NCI-H510A treated with DMSO at 0.1 percent for 48 hours (cell line): Measurements from ENCODE around the gene HK1.
"Not testable (repeated sequence)": the region's sequence is repeated elsewhere in the genome, so short reads cannot be mapped to it uniquely, and the experiment has no call there.

Experiments used
- DNase-seq: peaks from one replicate; lab custom pipeline; 2025; lab: John Stamatoyannopoulos, UW

The HK1 gene

DNA sequence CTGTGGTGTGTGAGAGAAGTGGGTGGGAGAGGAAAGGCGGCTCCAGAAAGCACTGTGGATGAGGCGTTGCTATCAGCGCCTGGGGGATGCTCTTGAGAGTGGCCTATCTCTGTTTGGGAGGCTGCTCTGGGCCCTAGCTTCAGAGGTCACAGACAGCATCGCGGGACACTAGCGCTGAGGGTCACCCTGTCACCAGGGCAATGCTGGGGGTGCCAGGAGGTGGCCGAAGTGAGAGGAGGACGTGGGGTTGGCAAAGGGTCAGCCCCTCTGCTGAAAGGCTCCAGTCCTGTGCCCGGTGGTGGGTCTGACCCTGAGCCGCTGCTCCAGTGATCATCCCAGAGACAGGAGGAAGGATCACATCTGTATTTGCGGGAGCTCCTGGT, 141.4 kb downstream of the HK1 start:
- DNase-seq, result no peak

DNA sequence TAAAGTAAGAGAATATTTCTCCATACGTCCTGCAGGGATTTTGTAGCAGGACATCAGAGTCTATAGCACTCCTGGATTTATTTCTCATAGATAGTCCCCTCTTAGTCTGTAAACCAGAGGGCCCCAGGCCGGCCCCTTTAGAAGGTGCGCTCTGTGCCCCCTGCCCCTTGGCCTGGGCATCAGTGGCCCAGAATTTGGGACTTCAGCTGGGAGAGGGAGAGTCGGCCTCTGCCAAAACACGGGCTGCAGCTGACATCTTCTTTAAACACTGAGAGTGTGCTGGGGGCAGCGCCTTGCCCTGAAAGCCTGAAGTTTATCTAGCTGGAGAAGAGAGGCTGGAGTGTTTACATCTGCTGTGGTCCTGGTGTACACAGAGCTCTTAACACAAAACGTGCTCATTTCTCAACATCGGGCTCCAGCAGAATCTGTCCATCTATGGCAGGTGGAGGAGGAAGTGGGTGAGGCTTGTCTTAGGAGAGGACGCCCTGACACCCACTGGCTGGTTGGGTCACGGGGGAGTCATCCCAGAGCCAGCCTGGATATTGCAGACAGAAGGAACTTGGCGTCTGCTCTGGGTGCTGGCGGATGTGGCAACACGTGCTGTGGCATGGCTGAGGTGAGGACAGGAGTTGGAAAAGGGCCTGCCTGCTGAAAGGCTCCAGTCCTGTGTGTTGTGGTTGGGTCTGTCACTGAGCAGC, 143.5 kb downstream of the HK1 start:
- peak; percentile 95 for DNase-seq

DNA sequence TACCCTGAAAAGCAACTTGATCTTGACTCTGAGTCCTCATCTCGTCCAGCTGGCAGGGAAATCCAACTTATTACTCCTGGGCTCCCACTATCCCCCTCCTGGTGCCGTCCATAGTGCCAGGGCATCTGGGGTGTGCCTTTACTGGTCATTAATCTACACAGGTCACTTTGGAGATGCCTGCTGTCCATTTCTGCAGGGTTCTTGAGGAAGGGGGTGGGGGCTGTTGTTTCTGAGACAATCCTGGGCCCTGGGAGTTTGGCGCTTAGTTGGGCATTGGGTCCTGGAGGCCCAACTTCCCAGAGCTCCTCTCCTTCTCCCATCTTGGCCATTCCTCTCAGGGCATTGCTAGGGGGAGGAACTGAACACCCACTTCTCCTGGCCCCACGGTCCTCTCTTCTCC, 144.4 kb downstream of the HK1 start:
- DNase-seq, result no peak

DNA sequence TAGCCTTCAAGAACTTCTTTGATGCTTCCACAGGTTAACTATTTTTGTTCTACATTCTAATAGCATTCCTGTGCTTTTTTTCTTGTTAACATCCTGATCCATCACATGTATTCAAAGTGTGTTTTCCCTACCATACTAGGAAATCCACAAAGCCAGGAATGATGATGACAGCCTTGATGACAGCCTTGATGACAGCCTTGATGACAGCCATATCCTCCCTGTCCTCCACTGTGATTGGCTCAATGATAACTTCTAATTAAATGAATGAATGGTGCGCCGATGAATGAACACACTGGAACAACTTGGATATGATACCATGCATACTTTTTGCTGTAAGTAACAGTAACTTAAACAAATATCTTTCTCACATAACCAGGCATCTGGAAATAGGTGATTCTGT, 146.7 kb downstream of the HK1 start:
- no peak for DNase-seq

DNA sequence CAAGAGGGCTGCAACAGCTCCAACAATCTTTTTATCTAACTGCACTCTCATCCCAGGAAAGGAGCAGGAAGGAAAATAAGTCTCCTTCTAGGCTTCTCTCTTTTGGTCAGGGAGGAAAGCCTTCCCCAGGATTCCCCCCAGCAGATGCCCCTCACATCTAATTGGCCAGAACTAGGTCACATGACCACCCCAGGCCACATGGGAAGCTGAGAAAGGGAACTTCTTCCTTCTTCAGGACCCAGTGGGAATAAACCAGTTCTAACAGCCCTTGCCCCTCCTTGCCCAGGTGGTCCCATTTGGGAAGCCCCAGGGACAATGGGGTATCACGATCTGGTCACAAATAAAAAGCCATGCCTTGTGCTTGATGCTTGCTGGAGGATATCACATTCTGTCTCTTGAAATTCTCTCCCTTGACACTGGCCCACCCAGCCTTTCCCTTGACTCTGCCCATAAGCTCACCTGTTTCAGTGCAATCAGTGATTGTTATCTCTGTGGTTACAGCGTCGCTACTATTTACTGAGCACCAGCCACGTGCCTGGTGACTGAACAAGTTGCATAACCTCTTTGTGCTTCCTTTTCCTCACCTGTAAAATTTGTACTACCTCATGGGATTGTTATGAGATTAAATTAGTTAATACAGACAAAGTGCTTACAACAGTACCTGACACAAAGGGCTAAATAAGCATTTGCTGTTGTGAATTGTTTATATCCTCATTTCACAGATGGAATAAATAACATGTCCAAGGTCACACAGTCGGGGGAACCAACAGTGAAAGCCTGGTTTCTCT, 147.4 kb downstream of the HK1 start:
- DNase-seq, result peak; percentile 58

DNA sequence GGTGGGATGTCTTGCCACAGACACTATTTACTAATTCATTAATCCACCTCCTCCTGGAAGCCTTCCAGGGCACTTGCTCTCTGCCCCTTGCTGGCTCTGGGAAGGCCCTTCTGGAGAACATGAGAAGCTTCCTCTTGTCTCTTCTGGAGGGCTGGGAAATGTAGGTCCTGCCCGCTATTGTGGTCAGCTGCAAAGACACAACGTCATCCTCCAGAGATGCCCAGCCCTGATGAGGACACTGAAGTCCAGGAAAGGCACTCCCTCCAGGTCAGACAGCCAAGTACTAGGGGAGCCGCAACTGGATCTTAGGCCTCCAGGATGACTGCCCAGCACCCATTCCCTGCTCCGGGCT, 148.1 kb downstream of the HK1 start:
- no peak for DNase-seq

DNA sequence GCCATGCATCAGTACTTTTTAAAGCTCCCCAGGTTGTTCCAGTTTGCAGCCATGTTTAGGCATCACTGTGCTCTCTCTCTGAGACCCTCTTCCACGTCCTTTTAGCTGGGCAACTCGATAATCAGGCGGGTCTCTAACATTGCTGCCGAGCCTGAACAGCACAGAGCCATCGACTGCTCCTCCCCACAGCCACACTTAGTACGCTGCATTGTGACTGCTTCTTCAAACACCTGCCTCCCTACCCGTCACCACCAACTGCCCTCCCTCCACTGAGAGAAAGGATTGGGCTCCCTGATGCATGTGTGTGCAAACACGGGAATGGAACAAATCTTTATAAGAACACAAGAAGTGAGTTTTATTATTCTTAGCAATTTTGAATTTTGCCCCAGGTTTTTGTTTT, 149.9 kb downstream of the HK1 start:
- peak; percentile 83 for DNase-seq

DNA sequence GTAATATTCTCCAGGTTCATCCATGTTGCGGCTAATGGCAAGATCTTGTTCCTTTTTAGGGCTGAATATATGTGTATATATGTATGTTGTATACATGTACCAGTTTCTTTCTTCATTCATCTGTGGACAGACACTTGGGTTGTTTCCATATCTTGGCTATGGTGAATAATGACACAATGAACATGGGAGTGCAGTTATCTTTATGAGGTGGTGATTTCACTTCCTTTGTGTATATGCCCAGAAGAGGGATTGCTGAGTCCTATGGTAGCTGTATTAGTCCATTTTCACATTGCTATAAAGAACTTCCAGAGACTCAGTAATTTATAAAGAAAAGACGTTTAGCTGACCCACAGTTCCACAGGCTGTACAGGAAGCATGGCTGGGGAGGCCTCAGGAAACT, 155.9 kb downstream of the HK1 start:
- no peak for DNase-seq

DNA sequence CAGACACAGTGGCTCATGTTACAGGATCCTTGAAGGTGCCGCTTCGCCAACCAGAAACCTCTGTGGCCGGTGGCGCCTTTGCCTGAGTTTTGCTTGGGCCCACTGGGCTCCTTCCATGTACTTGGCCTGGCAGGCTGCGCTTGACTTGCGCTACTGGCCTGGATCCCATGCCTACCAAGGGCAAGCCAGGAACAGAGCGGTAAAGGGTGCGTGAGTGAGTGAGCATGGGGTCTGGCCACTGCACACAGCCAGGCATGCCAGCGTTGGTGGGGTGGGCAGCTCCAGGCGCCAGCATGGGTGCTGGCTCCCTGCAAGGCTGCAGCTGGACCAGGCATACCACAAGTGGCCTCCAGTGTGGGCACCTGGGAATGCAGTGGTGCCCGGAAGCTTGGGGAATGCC, 156.6 kb downstream of the HK1 start:
- DNase-seq, result no peak

DNA sequence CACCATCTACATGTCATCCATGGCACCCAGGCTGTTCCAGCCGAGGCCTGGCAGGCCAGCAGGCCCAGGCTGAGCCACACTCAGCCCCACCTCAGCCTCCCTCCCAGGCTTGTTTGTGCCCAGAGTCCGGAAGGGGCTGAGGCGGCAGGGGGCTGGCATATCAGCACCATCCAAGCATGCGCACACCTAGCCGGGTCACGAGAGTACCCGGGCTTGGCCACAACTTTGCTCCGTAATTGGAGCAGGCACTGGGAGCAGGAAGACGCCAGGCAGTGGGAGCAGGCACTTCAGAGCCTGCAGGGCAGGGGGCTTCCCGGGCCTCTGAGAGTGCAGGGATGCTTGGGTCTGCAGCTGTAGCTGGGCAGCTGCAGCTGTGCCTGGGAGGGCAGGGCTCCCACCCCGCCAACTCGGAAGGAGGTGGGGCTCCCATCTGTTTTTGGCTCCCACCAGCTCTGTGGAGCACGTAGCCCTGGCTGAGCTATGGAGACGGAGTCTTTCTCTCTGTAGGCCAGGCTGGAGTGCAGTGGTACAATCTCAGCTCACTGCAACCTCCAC, 157.7 kb downstream of the HK1 start:
- DNase-seq, result no peak

DNA sequence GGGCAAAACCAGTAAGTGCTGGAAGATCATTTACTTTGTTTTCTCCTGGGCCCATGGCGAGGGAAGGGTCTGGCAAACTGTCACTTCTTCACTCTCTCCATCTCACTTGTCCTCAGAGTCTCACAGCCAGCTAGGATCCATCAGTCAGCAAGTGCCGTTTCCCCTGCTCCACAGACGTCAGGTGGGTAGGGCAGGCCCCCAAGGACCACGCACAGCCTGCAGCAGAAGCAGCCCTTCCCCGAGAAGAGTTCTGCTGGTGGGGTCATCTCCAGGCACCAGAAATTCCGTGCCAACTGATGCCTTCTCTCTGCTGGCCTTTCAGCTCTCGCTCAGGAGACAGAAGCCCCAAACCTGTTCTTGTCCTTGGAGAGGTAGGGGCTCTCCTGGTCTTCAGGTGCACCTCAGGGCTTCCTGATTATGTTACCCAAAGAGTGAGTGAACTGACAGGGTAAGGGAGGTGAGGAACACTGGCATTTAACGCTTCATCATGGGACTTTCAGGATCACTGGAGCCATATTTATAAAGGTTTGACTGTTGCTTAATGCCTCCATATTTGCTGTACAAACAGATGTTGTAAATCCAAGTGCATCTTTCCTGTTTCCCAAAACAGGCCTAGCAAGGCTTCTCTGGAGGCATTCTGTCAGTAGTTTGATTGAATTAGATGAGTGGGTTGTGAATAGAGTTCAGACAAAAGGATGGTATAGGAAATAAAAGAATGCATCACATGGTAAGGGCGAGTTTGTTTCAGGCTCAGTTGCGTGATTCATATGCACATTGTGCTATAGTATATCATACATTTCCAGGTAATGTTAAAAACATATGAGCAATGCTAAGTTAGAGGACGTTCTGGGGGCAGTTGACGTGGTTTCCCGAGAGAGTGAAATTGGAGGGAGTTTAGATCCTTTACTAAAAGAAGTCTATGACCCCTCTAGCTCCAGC, 159.3 kb downstream of the HK1 start:
- no peak for DNase-seq

DNA sequence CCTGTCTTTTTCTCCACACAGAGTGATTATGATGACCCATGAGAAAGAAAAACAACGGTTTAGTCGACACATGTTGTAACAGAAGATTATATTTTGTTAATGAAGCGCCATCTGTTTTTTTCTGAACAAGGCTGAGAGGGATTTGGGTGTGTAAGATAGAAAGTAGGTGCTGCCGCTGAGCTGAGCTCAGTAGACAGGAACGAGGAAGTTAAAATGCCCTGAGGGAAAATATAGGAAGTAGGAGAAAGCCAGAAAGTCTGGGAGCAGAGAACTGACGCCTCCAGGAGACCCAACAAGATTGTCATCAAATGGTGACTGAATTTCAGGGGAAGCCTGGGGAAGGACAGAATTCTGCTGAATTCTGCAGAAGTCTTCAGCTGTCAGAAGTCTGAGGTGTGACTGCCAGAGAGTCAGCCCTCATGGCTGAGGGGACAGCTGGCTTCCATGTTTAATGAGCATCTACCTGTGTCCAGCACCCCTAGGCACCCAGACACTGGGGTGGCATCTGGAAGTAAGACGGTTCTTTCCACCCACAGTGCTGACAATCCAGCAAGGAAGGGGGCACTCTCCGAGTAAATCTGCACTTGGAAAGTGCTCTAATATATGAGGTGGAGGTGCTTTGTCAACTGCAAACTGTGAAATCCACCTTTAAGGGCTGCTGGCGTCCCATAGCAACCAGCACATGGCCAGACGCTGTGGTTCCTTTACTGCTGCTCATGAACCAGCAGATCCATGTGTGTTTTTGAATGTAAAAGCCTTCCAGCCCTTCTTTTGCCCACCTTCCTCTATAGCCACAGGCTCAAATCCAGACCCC, 160.4 kb downstream of the HK1 start:
- no peak for DNase-seq

DNA sequence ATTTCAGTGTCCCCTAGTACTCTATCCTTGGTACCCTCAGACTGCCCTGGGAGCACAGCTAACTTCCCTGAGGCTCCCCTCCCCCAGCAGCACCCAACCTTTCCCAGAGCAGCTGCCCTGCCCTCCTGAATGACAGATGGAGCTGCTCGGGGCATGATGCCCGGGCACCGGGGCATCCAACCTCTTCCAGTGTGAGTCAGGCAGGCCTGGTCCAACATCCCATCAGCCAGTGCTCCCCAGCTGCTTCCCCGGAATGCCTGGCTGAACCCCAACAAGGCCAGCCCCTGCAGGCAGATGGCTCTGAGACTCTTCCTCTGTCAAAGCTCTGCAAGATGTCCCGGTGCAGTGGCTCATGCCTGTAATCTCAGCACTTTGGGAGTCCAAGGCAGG, 161.0 kb downstream of the HK1 start:
- DNase-seq, result no peak

DNA sequence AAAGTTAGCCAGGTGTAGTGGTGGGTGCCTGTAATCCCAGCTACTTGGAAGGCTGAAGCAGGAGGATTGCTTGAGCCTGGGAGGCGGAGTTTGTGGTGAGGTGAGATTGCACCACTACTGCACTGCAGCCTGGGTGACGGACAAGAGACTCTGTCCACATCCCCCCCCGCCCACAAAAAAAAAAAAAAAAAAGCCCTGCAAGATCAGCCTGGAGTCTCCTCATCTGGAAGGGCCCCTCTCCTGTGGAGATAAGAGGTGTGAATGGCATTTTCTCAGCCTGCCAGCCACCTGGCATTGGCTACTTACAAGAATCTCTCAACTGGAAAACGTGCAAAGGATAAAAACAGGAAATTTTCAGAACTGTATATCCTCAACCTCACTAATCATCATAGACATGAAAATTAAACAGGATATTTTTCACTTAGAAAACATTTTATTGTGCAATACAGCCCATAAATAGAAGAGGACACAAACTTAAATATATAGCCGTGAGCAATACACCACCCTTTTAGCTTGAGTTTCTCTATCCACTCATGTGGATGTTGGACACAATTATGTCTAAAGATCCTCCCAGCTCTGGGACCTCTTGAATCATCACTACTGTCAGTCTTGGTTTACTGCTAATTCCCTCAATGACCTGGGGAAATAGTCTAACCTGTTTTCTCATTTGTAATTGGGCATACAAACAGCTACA, 161.7 kb downstream of the HK1 start:
- DNase-seq, result no peak

DNA sequence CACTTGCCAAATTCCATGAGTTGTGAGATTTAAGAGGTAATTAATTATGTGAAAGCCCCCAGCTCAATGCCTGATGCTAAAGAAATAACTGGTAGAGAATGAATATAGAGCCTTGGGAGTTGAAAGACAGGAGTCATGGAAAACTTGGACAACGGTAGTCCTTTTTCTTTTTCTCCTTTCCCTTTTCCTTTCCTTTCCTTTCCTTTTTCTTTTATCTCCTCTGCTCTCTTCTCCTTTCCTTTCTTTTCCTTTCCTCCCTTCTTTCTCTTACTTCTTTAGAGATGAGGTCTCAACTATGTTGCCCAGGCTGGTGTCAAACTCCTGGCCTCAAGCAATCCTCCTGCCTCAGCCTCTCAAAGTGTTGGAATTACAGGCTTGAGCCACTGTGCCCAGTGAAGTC, 165.1 kb downstream of the HK1 start:
- no peak for DNase-seq

DNA sequence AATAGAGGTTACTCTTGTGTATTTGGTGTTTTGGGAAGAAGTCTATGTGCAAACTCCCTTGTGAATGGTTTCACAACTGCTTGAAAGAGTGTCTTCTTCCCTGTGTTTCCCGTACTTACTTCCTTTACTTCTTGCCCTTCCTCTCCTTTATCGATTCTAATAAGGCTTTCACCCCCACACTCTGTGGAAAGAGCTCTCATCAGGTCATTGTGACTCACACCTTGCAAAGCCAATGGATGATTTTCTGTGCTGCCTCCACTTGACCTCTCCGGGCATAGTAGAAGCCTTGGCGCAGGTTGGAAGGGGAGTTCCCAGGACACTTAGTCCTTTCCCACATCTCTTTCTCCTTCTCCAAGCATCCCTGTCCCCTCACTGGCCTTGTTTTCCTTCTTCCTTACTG, 166.7 kb downstream of the HK1 start:
- DNase-seq, result no peak

DNA sequence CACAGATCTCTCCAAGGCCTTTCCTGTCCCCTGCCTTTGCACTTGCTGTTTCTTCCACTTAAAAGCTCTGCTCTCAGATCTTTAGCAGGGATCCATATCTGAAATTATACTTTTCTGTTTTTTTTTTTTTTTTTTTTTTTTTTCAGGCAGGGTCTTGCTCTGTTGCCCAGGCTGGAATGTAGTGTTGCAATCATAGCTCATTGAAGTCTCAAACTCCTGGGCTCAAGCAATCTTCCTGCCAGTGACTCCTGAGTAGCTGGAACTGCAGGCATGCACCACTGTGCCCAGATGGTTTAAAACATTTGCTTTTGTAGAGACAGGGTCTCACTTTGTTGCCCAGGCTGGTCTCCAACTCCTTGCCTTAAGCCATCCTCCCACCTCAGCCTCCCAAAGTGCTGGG, 167.9 kb downstream of the HK1 start:
- DNase-seq, result no peak

DNA sequence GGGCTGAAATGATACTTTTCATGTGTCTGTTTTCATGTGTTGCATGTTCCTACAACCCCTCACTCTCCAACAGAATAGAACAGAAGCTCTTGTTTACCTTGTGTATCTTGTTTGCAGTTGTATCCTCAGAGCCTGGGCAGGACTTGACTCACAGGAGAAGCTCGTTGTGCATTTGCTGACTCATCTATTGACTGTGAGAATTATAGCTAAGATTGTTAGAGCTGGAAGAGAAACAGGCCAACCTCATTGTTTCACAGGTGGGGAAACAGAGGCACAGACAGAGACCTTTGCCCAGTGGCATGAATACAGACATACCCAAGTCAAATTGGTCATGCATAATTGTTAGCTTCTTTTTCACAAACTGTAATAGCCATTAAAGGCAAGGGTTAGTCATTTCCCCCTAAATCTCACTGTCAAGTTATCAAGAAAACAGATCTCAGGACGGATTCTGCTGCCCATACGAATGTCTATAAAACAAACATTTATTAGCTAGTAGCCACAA, 168.4 kb downstream of the HK1 start:
- peak; percentile 30 for DNase-seq

DNA sequence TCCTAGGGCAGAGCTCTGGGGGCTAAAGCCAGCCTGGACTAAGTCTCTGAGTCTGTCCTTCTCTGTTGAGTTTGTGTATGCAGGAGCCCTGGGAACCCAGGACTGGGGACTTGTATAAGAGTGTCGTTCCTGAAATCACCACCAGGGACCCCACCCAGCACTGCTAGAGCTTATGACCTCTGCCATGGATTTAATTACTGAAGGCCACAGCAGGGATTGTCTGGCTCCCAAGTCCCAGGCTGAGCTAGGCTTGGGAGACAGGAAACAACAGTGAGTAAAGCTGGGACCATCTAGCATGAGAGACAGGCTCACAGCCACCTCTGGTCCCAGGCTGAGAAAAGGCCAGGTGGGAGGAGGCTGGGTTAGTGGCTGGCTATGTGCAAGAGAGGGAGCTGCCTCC, 171.5 kb downstream of the HK1 start:
- DNase-seq, result peak; percentile 92

DNA sequence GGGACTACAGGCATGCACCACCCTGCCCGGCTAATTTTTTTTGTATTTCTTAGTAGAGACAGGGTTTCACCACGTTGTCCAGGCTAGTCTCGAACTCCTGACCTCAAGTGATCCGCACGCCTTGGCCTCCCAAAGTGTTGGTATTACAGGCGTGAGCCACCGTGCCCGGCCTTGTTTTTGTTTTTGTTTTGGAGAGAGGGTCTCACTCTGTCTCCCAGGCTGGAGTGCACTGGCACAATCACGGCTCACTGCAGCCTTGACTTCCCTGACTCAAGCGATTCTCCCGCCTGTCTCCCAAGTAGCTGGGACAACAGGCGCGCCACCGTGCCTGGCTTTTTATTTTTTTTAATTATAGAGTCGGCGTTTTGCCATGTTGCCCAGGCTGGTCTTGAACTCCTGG, 172.1 kb downstream of the HK1 start:
- not testable (repeated sequence) for DNase-seq
